Hepatocyte (in vitro differentiated cells): Measurements from ENCODE around the gene LRRK2. TPM values are rescaled to one million over a fixed set of nuclear protein-coding genes. Genes with fewer than 3 reads are reported as not detected.

Source experiments
- DNase-seq: peaks from one replicate; pipeline ENCODE4 v3.0.0-alpha.2; 2016; ENCODE audit warnings: low spot score
- H2AFZ ChIP-seq: fragments of 200-600 bp; sonication (generic); 2 replicates; pipeline ENCODE4 v1.6.0; 2016; ENCODE audit warnings: antibody characterized with exemption, mild to moderate bottlenecking
- H3K27ac ChIP-seq: fragments of 200-600 bp; sonication (generic); 2 replicates; pipeline ENCODE4 v1.5.1; 2016; ENCODE audit warnings: mild to moderate bottlenecking
- H3K27me3 ChIP-seq: fragments of 200-600 bp; sonication (generic); 2 replicates; pipeline ENCODE4 v1.6.1; 2016
- H3K36me3 ChIP-seq: fragments of 200-600 bp; sonication (generic); replicated peaks from 2 replicates; pipeline ENCODE4 v1.5.1; 2016; ENCODE audit warnings: low read depth; ENCODE audit not compliant: insufficient read depth
- H3K4me1 ChIP-seq: fragments of 200-600 bp; sonication (generic); 2 replicates; pipeline ENCODE4 v1.5.1; 2016; ENCODE audit warnings: mild to moderate bottlenecking, moderate library complexity; ENCODE audit not compliant: insufficient read depth
- H3K4me2 ChIP-seq: fragments of 200-600 bp; sonication (generic); 2 replicates; pipeline ENCODE4 v1.6.0; 2016
- H3K4me3 ChIP-seq: fragments of 200-600 bp; sonication (generic); 2 replicates; pipeline ENCODE4 v1.5.1; 2016; ENCODE audit warnings: mild to moderate bottlenecking
- H3K79me2 ChIP-seq: fragments of 200-600 bp; sonication (generic); 2 replicates; pipeline ENCODE4 v1.6.0; 2017; ENCODE audit warnings: mild to moderate bottlenecking
- H3K9me2 ChIP-seq: fragments of 200-600 bp; sonication (generic); replicated peaks from 2 replicates; pipeline ENCODE4 v1.6.0; 2017; ENCODE audit warnings: mild to moderate bottlenecking; ENCODE audit not compliant: insufficient read depth
- H3K9me3 ChIP-seq: fragments of 200-600 bp; sonication (generic); 2 replicates; pipeline ENCODE4 v1.5.1; 2016; ENCODE audit warnings: low read depth, mild to moderate bottlenecking
- H4K20me1 ChIP-seq: fragments of 200-600 bp; sonication (generic); 2 replicates; pipeline ENCODE4 v1.6.0; 2016; ENCODE audit warnings: mild to moderate bottlenecking; ENCODE audit not compliant: insufficient read depth, poor library complexity, severe bottlenecking
- EZH2 ChIP-seq: fragments of 200-600 bp; sonication (generic); IDR thresholded peaks from 2 replicates; pipeline ENCODE4 v1.6.1; 2016; ENCODE audit warnings: antibody characterized with exemption, mild to moderate bottlenecking, borderline replicate concordance
- EZH2phosphoT487 ChIP-seq: fragments of 200-600 bp; sonication (generic); IDR thresholded peaks from one replicate; pipeline ENCODE4 v1.6.1; 2018; ENCODE audit warnings: antibody characterized with exemption, mild to moderate bottlenecking, low read depth, moderate library complexity; ENCODE audit not compliant: unreplicated experiment, severe bottlenecking
- WGBS: methylation state at CpG from one replicate; pipeline ENCODE4 v1.1.6; 2016; ENCODE audit warnings: low lambda C conversion rate; ENCODE audit errors: missing lambda C conversion rate; 5-methylcytosine and 5-hydroxymethylcytosine counted together
- polyA plus RNA-seq: library from polyadenylated mRNA; unstranded; fragments of >200 nt; fragmentation: Nextera tagmentation; extraction: Ambion mirVana; gene quantifications from 2 replicates; pipeline ENCODE4 v1.2.1, GENCODE V29; 2016
- total RNA-seq: library from RNA; depleted of rRNA; stranded (reverse); fragments of >200 nt; gene quantifications from 2 replicates; pipeline ENCODE4 v1.2.3, GENCODE V29; 2014
- TF ChIP-seq, protein P1 (sequence below): fragments of 200-600 bp; sonication (generic); IDR thresholded peaks from 2 replicates; pipeline ENCODE4 v1.5.1; 2016; ENCODE audit warnings: antibody characterized with exemption, mild to moderate bottlenecking; ENCODE audit not compliant: poor library complexity

Gene LRRK2
- total and polyA plus RNA-seq, 2 experiments from 2014 or later = 0.76 to 4.9 TPM

- Histone ChIP-seq H3K4me2 (no peak overlapping the region), H4K20me1 (no peaks in the 10 kb centered on the region), H3K9me3 (no peaks in the 10 kb centered on the region), H3K79me2 (no peaks in the 10 kb centered on the region), H2AFZ (no peak overlapping the region), H3K27ac (no peak overlapping the region), H3K27me3 (no peaks in the 10 kb centered on the region), H3K36me3 (no peaks in the 10 kb centered on the region), H3K4me1 (no peaks in the 10 kb centered on the region), H3K4me3 (no peak overlapping the region), H3K9me2 (no peaks in the 10 kb centered on the region)
- TF ChIP-seq EZH2 = no peak
- TF ChIP-seq, protein P1, sequence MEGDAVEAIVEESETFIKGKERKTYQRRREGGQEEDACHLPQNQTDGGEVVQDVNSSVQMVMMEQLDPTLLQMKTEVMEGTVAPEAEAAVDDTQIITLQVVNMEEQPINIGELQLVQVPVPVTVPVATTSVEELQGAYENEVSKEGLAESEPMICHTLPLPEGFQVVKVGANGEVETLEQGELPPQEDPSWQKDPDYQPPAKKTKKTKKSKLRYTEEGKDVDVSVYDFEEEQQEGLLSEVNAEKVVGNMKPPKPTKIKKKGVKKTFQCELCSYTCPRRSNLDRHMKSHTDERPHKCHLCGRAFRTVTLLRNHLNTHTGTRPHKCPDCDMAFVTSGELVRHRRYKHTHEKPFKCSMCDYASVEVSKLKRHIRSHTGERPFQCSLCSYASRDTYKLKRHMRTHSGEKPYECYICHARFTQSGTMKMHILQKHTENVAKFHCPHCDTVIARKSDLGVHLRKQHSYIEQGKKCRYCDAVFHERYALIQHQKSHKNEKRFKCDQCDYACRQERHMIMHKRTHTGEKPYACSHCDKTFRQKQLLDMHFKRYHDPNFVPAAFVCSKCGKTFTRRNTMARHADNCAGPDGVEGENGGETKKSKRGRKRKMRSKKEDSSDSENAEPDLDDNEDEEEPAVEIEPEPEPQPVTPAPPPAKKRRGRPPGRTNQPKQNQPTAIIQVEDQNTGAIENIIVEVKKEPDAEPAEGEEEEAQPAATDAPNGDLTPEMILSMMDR = no peak
- TF ChIP-seq EZH2phosphoT487 = no peak
- DNase-seq = no peak
These were observed 113.8 kb downstream of the LRRK2 start for GRCh38 chr12:40338621-40339020.

DNA sequence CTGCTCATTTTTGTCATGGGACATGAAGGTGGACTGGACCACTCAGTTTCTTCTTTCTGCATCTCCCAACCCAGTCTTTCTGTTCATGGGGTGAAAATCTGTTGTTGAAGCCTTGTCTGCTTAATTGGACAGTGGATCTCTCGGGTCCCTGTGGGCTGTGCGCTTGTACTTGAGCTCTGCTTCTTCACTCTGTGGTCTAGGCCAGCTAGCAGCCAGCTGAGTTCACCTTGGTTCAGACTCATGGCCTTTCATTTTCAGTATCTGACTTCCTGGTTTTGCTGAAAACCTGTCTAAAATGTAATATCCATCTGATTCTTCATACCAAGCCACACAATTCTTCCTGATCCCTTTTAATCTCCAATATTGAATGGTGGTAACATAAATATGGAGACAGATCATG is 117.2 kb downstream of the LRRK2 start:
- Histone ChIP-seq H4K20me1 (no peaks in the 10 kb centered on the region), H2AFZ (no peak overlapping the region), H3K36me3 (no peaks in the 10 kb centered on the region)

GRCh38 chr12:40343124-40343523 is 118.3 kb downstream of the LRRK2 start:
- Histone ChIP-seq H3K27ac (no peak overlapping the region), H3K4me2 (no peak overlapping the region), H3K4me3 (no peak overlapping the region), H3K27me3 (no peaks in the 10 kb centered on the region), H3K79me2 (no peaks in the 10 kb centered on the region), H3K4me1 (no peaks in the 10 kb centered on the region), H3K36me3 (no peaks in the 10 kb centered on the region), H3K9me3 (no peaks in the 10 kb centered on the region), H4K20me1 (no peaks in the 10 kb centered on the region), H2AFZ (no peak overlapping the region), H3K9me2 (no peaks in the 10 kb centered on the region)
- TF ChIP-seq, protein P1 = no peak
- TF ChIP-seq EZH2phosphoT487 (no peak), EZH2 (no peak)
- WGBS = 45% methylated on average over 4 of the region's 4 CpGs
- DNase-seq = no peak

More for the DNA sequence above, 117.2 kb downstream of the LRRK2 start:
- no peaks in the 10 kb centered on the region for H3K9me3 ChIP-seq
- H3K4me3 ChIP-seq = no peak overlapping the region
- no peak for DNase-seq
- H3K4me2 ChIP-seq = no peak overlapping the region
- H3K9me2 ChIP-seq = no peaks in the 10 kb centered on the region
- no peaks in the 10 kb centered on the region for H3K4me1 ChIP-seq
- H3K27ac ChIP-seq = no peak overlapping the region
- TF ChIP-seq EZH2phosphoT487 = no peak
- TF ChIP-seq, protein P1 = no peak
- no peak for TF ChIP-seq EZH2
- no peaks in the 10 kb centered on the region for H3K79me2 ChIP-seq
- WGBS = 81% methylated on average over 2 of the region's 2 CpGs
- H3K27me3 ChIP-seq = no peaks in the 10 kb centered on the region

- Histone ChIP-seq H4K20me1 (no peaks in the 10 kb centered on the region), H3K9me2 (no peaks in the 10 kb centered on the region), H3K4me3 (no peak overlapping the region), H2AFZ (no peak overlapping the region), H3K27ac (no peak overlapping the region), H3K79me2 (no peaks in the 10 kb centered on the region), H3K4me1 (no peaks in the 10 kb centered on the region), H3K36me3 (no peaks in the 10 kb centered on the region), H3K9me3 (no peaks in the 10 kb centered on the region), H3K4me2 (no peak overlapping the region), H3K27me3 (no peaks in the 10 kb centered on the region)
- DNase-seq = no peak
- TF ChIP-seq EZH2phosphoT487 = no peak
- TF ChIP-seq EZH2 = no peak
- TF ChIP-seq, protein P1 = no peak
- 48% methylated on average over 1 of the region's 1 CpG for WGBS
These were observed 119.5 kb downstream of the LRRK2 start for GRCh38 chr12:40344312-40344711.
